ENCODE data around the gene BRSK2. TPM values are rescaled to one million over a fixed set of nuclear protein-coding genes. Genes with fewer than 3 reads are reported as not detected.

BRSK2 gene
- total and polyA plus RNA-seq, 2 donors (not counting 1 experiment from before 2014, with no cell fraction given): 0.11 to 0.33 TPM

DNA sequence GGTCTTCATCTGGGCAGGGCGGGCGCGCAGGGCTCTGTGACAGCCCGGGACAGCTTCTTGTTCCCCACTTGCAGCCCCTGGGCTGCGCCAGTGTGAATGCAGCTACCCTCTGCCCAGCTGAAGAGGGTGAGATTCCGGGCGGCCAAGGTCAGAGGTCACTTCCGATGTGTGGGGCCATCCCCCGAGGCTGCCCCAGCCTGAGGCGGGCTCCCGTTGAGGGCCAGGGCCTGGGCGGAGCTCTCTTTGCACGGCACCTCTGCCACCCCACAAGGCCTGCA, 72.9 kb downstream of the BRSK2 start:
- no peaks in the 10 kb centered on the region for H3K79me2 ChIP-seq (ENCODE audit: control insufficient read depth, insufficient read depth, low read length)
- no peak overlapping the region for H3K4me3 ChIP-seq (replicated peaks in 1 of 4; ENCODE audit: control extremely low read depth in 1 of 4, insufficient read depth in 1 of 4, low read depth in 3 of 4, low read length in 4 of 4)
- H3K9me3 ChIP-seq (ENCODE audit: control insufficient read depth, insufficient read depth, low read depth, low read length): no peaks in the 10 kb centered on the region
- no peaks in the 10 kb centered on the region for H3K36me3 ChIP-seq (ENCODE audit: control insufficient read depth, insufficient read depth, low read length)
- H3K4me1 ChIP-seq (ENCODE audit: control insufficient read depth, extremely low read depth, insufficient read depth, low read length): no peaks in the 10 kb centered on the region
- no peak overlapping the region for H3K27ac ChIP-seq (ENCODE audit: insufficient read depth, low read length)
- no peak overlapping the region for H3K4me2 ChIP-seq (ENCODE audit: extremely low read depth, insufficient read depth, low read length)
- no peak overlapping the region for H2AFZ ChIP-seq (ENCODE audit: low read length)
- no peak for DNase-seq (ENCODE audit: low read depth in 2 of 2)
- no peaks in the 10 kb centered on the region for H4K20me1 ChIP-seq (ENCODE audit: control insufficient read depth, extremely low read depth, insufficient read depth, low read length)
- TF ChIP-seq EZH2 (IDR thresholded peaks at IDR 0.05; ENCODE audit: low read length, missing control alignments): no peak
- TF ChIP-seq, protein P1, sequence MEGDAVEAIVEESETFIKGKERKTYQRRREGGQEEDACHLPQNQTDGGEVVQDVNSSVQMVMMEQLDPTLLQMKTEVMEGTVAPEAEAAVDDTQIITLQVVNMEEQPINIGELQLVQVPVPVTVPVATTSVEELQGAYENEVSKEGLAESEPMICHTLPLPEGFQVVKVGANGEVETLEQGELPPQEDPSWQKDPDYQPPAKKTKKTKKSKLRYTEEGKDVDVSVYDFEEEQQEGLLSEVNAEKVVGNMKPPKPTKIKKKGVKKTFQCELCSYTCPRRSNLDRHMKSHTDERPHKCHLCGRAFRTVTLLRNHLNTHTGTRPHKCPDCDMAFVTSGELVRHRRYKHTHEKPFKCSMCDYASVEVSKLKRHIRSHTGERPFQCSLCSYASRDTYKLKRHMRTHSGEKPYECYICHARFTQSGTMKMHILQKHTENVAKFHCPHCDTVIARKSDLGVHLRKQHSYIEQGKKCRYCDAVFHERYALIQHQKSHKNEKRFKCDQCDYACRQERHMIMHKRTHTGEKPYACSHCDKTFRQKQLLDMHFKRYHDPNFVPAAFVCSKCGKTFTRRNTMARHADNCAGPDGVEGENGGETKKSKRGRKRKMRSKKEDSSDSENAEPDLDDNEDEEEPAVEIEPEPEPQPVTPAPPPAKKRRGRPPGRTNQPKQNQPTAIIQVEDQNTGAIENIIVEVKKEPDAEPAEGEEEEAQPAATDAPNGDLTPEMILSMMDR (conservative IDR thresholded peaks at IDR 0.05 in 1 of 2, IDR thresholded peaks at IDR 0.05 in 1 of 2; ENCODE audit: low read depth in 1 of 2, low read length in 2 of 2): no peak
- H3K9ac ChIP-seq (ENCODE audit: insufficient read depth, low read length): no peak overlapping the region
- no peaks in the 10 kb centered on the region for H3K27me3 ChIP-seq (ENCODE audit: control insufficient read depth, insufficient read depth, low read length)

DNA sequence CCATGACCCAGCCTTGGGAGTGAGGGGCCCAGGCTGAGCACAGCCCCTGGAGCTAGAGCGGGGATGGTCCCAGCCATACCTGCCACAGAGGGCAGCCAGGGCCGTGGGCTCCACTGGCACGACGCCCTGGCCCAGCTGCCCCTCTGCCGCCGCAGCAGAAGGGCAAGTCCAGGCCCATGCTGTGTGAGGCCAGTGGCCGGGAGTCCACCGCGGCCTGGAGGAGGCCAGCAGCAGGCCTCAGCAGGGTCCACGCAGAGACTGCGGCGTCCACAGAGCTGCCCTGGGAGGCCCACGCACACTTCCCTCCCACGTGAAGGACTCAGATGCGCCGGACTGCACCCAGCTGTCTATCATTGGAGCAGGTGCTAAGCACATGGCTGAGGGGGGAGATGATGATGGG, 73.3 kb downstream of the BRSK2 start:
- no peak overlapping the region for H3K4me3 ChIP-seq (replicated peaks in 1 of 4; ENCODE audit: control extremely low read depth in 1 of 4, insufficient read depth in 1 of 4, low read depth in 3 of 4, low read length in 4 of 4)
- H3K36me3 ChIP-seq (ENCODE audit: control insufficient read depth, insufficient read depth, low read length): no peaks in the 10 kb centered on the region
- H4K20me1 ChIP-seq (ENCODE audit: control insufficient read depth, extremely low read depth, insufficient read depth, low read length): no peaks in the 10 kb centered on the region
- no peak overlapping the region for H3K4me2 ChIP-seq (ENCODE audit: extremely low read depth, insufficient read depth, low read length)
- H3K4me1 ChIP-seq (ENCODE audit: control insufficient read depth, extremely low read depth, insufficient read depth, low read length): no peaks in the 10 kb centered on the region
- TF ChIP-seq EZH2 (IDR thresholded peaks at IDR 0.05; ENCODE audit: low read length, missing control alignments): no peak
- TF ChIP-seq, protein P1 (conservative IDR thresholded peaks at IDR 0.05 in 1 of 2, IDR thresholded peaks at IDR 0.05 in 1 of 2; ENCODE audit: low read depth in 1 of 2, low read length in 2 of 2): no peak
- no peak overlapping the region for H3K9ac ChIP-seq (ENCODE audit: insufficient read depth, low read length)
- no peak overlapping the region for H2AFZ ChIP-seq (ENCODE audit: low read length)
- DNase-seq (ENCODE audit: low read depth in 2 of 2): no peak
- H3K27ac ChIP-seq (ENCODE audit: insufficient read depth, low read length): no peak overlapping the region
- no peaks in the 10 kb centered on the region for H3K27me3 ChIP-seq (ENCODE audit: control insufficient read depth, insufficient read depth, low read length)
- no peaks in the 10 kb centered on the region for H3K79me2 ChIP-seq (ENCODE audit: control insufficient read depth, insufficient read depth, low read length)
- no peaks in the 10 kb centered on the region for H3K9me3 ChIP-seq (ENCODE audit: control insufficient read depth, insufficient read depth, low read depth, low read length)

DNA sequence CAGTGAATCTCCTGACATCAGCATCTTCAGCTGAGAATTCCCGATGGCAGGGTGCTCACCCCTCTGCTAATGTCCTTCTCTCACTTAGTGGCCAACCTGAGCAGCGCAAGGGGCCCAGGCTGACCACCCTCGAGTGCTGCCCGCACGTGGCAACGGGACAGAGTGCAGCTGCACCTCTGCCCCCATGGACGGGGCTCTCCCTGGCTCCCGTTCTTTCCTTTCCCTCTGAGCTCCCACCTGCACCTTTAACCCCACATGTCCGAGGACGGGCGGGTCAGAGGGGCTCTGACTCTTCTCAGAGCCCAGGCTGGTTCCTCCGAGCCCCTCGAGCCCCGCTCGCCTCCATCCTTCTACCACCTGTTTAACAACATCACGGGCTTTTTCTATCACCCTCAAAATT, 77.0 kb downstream of the BRSK2 start:
- DNase-seq (ENCODE audit: low read depth in 2 of 2): no peak
- no peak overlapping the region for H2AFZ ChIP-seq (ENCODE audit: low read length)
- no peak for TF ChIP-seq EZH2 (IDR thresholded peaks at IDR 0.05; ENCODE audit: low read length, missing control alignments)
- TF ChIP-seq, protein P1 (conservative IDR thresholded peaks at IDR 0.05 in 1 of 2, IDR thresholded peaks at IDR 0.05 in 1 of 2; ENCODE audit: low read depth in 1 of 2, low read length in 2 of 2): no peak
- no peaks in the 10 kb centered on the region for H3K27me3 ChIP-seq (ENCODE audit: control insufficient read depth, insufficient read depth, low read length)
- no peaks in the 10 kb centered on the region for H4K20me1 ChIP-seq (ENCODE audit: control insufficient read depth, extremely low read depth, insufficient read depth, low read length)
- peaks cover 1% of the 10 kb centered on the region for H3K36me3 ChIP-seq (ENCODE audit: control insufficient read depth, insufficient read depth, low read length)
- H3K4me2 ChIP-seq (ENCODE audit: extremely low read depth, insufficient read depth, low read length): no peak overlapping the region
- no peak overlapping the region for H3K27ac ChIP-seq (ENCODE audit: insufficient read depth, low read length)
- no peak overlapping the region for H3K4me3 ChIP-seq (replicated peaks in 1 of 4; ENCODE audit: control extremely low read depth in 1 of 4, insufficient read depth in 1 of 4, low read depth in 3 of 4, low read length in 4 of 4)
- no peak overlapping the region for H3K9ac ChIP-seq (ENCODE audit: insufficient read depth, low read length)
- H3K4me1 ChIP-seq (ENCODE audit: control insufficient read depth, extremely low read depth, insufficient read depth, low read length): no peaks in the 10 kb centered on the region
- no peaks in the 10 kb centered on the region for H3K79me2 ChIP-seq (ENCODE audit: control insufficient read depth, insufficient read depth, low read length)
- no peaks in the 10 kb centered on the region for H3K9me3 ChIP-seq (ENCODE audit: control insufficient read depth, insufficient read depth, low read depth, low read length)
